Measurements from ENCODE around the gene TBCE.

The TBCE gene

DNA sequence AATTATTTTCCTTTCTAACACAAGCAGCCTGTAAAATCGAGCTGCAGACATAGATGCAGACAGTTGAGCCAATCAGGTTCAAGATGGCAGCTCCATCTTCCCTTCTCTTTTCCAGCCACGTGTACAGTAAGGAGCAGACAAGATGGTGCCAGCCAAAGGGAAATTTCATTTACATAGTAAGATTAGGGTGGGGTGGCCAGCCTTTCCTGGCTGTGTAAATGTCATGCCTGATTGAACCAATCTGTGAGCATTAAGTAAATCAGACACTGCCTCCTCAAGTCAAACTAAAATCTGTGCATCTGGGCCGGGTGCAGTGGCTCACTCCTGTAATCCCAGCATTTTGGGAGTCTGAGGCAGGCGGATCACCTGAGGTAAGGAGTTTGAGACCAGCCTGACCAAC lies 60.2 kb downstream of the TBCE start:
- H3K4me1 ChIP-seq (ENCODE audit: control insufficient read depth, insufficient read depth, low read length, poor library complexity, severe bottlenecking) = peaks cover 4% of the 10 kb centered on the region
- H3K9me3 ChIP-seq (ENCODE audit: control insufficient read depth, low read length) = no peaks in the 10 kb centered on the region
- WGBS, 2 experiments (ENCODE audit: insufficient coverage in 2 of 2) = 83 to 85% methylated on average over 1 to 3 of the region's 4 CpGs
- no peak overlapping the region for H3K27ac ChIP-seq (ENCODE audit: low read depth, low read length, severe bottlenecking)
- H3K4me3 ChIP-seq (ENCODE audit: extremely low read depth, insufficient read depth, low read length, poor library complexity, severe bottlenecking) = no peak overlapping the region
- peaks cover 6% of the 10 kb centered on the region for H3K36me3 ChIP-seq (ENCODE audit: control insufficient read depth, insufficient read depth, low read length)

- Histone ChIP-seq H3K4me3 (ENCODE audit: extremely low read depth, insufficient read depth, low read length, poor library complexity, severe bottlenecking) (no peak overlapping the region), H3K36me3 (ENCODE audit: control insufficient read depth, insufficient read depth, low read length) (peaks cover 17% of the 10 kb centered on the region), H3K4me1 (ENCODE audit: control insufficient read depth, insufficient read depth, low read length, poor library complexity, severe bottlenecking) (peaks cover 4% of the 10 kb centered on the region), H3K27ac (ENCODE audit: low read depth, low read length, severe bottlenecking) (no peak overlapping the region), H3K9me3 (ENCODE audit: control insufficient read depth, low read length) (no peaks in the 10 kb centered on the region)
- WGBS, 2 experiments (ENCODE audit: insufficient coverage in 2 of 2) = 93 to 98% methylated on average over 4 of the region's 5 CpGs
Measured at GRCh38 chr1:235429143-235429542, 61.9 kb downstream of the TBCE start.

DNA sequence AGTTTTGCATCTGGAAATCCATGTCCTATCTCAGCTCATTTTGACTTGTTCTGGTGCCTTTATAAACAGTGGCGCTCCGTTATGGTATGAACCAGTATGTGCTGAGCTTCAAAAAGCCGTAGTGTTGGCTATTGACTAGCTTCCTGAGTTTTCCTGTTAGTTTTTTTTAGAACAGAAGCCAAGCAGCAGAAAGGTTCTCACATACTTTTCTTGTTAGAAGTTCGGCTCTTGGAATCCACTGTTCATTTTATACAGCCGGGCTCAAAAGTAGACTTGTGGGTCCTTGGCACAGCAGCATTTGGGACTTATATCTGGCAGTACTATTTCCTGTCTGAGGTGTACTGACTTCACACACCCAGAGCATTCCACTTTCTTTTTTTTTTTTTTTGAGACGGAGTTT lies 63.8 kb downstream of the TBCE start:
- Histone ChIP-seq H3K9me3 (ENCODE audit: control insufficient read depth, low read length) (no peaks in the 10 kb centered on the region), H3K4me1 (ENCODE audit: control insufficient read depth, insufficient read depth, low read length, poor library complexity, severe bottlenecking) (peaks cover 4% of the 10 kb centered on the region), H3K4me3 (ENCODE audit: extremely low read depth, insufficient read depth, low read length, poor library complexity, severe bottlenecking) (no peak overlapping the region), H3K27ac (ENCODE audit: low read depth, low read length, severe bottlenecking) (no peak overlapping the region), H3K36me3 (ENCODE audit: control insufficient read depth, insufficient read depth, low read length) (peaks cover 27% of the 10 kb centered on the region)
- WGBS, 2 experiments (ENCODE audit: insufficient coverage in 2 of 2) = 94 to 95% methylated on average over 5 of the region's 6 CpGs

DNA sequence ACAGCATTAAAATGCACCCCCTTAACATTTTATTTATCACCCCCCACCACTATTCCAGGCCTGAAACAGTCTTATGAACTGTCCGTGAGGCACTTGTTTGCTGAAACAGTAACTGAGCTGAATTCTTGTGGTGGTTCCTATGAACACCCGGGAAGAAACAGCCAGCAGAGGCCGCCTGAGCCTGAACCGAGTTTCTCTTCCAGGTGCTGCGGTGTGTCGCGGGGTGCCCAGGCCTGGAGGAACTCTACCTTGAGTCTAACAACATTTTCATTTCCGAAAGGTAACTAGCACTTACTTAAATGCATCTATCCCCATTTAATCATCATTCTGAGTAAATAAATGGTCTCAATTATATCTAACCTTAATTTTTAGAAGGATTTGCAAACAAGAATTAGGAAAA lies 66.8 kb downstream of the TBCE start:
- peaks cover 51% of the 10 kb centered on the region for H3K36me3 ChIP-seq (ENCODE audit: control insufficient read depth, insufficient read depth, low read length)
- H3K9me3 ChIP-seq (ENCODE audit: control insufficient read depth, low read length) = no peaks in the 10 kb centered on the region
- H3K27ac ChIP-seq (ENCODE audit: low read depth, low read length, severe bottlenecking) = no peak overlapping the region
- WGBS, 2 experiments (ENCODE audit: insufficient coverage in 2 of 2) = 95 to 98% methylated on average over 7 of the region's 8 CpGs
- H3K4me3 ChIP-seq (ENCODE audit: extremely low read depth, insufficient read depth, low read length, poor library complexity, severe bottlenecking) = no peak overlapping the region
- peaks cover 4% of the 10 kb centered on the region for H3K4me1 ChIP-seq (ENCODE audit: control insufficient read depth, insufficient read depth, low read length, poor library complexity, severe bottlenecking)

DNA sequence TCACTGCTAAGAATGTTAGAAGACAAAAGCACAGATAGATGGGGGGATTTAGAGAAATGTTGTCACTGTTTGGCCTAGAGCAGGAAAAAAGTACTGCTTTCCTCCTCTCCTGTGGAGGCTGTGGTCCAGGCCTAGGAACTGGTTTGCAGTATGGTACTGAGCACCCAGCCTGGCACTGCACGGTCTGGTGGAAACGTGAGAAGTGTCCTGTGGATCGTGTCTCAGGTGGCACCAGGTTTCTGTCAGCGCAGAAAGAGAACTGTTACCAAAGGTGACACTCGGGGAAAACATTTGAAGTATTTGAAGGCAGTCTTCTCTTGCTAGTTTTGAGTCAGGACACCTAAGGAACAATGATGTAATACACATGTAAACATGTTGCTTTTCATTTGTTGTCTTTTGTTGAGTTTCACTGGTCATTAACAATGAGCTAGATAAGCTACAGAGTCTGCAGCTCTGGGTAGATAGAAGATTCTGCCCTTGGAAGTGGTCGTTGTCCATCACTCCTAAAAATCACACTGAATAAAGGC lies 74.0 kb downstream of the TBCE start:
- Histone ChIP-seq H3K36me3 (ENCODE audit: control insufficient read depth, insufficient read depth, low read length) (peaks cover 82% of the 10 kb centered on the region), H3K9me3 (ENCODE audit: control insufficient read depth, low read length) (no peaks in the 10 kb centered on the region), H3K4me1 (ENCODE audit: control insufficient read depth, insufficient read depth, low read length, poor library complexity, severe bottlenecking) (peaks cover 4% of the 10 kb centered on the region), H3K27ac (ENCODE audit: low read depth, low read length, severe bottlenecking) (no peak overlapping the region), H3K4me3 (ENCODE audit: extremely low read depth, insufficient read depth, low read length, poor library complexity, severe bottlenecking) (no peak overlapping the region)
- WGBS, 2 experiments (ENCODE audit: insufficient coverage in 2 of 2) = 96 to 97% methylated on average over 4 to 5 of the region's 6 CpGs

- Histone ChIP-seq H3K27ac (ENCODE audit: low read depth, low read length, severe bottlenecking) (peak overlapping the region; percentile 50), H3K4me3 (ENCODE audit: extremely low read depth, insufficient read depth, low read length, poor library complexity, severe bottlenecking) (no peak overlapping the region), H3K36me3 (ENCODE audit: control insufficient read depth, insufficient read depth, low read length) (peaks cover 82% of the 10 kb centered on the region), H3K9me3 (ENCODE audit: control insufficient read depth, low read length) (no peaks in the 10 kb centered on the region), H3K4me1 (ENCODE audit: control insufficient read depth, insufficient read depth, low read length, poor library complexity, severe bottlenecking) (peaks cover 4% of the 10 kb centered on the region)
- WGBS, 2 experiments (ENCODE audit: insufficient coverage in 2 of 2) = 82 to 95% methylated on average over 4 to 7 of the region's 9 CpGs
Measured at GRCh38 chr1:235442788-235443429, 75.7 kb downstream of the TBCE start.

DNA sequence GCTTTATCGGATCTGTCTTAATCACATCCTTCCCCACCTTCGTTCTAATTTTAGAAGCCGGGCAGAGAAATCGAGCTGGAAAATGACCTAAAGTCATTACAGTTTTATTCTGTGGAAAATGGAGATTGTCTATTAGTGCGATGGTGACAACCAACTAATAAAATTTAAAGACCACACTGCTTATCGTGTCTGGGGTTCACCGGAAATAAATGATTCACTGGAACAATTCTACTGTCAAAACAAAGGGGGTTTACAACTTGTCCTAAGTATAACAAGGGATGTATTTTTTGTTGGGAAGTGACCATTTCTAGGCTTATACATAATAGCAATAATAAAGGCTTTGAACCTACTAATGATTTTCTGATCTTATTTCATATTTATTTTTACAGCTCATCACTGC lies 81.4 kb downstream of the TBCE start:
- H3K36me3 ChIP-seq (ENCODE audit: control insufficient read depth, insufficient read depth, low read length) = peaks cover 94% of the 10 kb centered on the region
- H3K4me1 ChIP-seq (ENCODE audit: control insufficient read depth, insufficient read depth, low read length, poor library complexity, severe bottlenecking) = no peaks in the 10 kb centered on the region
- WGBS, 2 experiments (ENCODE audit: insufficient coverage in 2 of 2) = no CpG with 5 or more reads among the region's 7 CpGs
- H3K27ac ChIP-seq (ENCODE audit: low read depth, low read length, severe bottlenecking) = no peak overlapping the region
- H3K9me3 ChIP-seq (ENCODE audit: control insufficient read depth, low read length) = no peaks in the 10 kb centered on the region
- no peak overlapping the region for H3K4me3 ChIP-seq (ENCODE audit: extremely low read depth, insufficient read depth, low read length, poor library complexity, severe bottlenecking)

DNA sequence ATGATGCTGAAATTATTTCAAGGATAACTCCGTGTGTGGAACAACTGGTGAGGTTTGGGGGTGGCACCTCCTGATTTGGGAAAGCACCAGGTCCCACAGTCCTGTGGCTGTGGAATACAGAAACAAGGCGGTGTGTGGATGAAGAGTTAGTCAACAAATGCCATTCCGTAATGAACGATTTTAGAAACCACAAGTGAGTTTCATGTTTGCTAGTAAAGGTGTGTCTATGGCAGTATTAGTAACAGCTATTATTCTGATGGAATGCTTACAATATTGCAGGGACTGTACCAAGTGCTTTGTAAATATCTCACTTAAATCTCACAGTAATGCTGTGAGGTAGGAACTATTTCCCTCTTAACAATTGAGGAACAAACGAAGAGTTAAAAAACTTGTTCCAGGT lies 83.2 kb downstream of the TBCE start:
- Histone ChIP-seq H3K4me3 (ENCODE audit: extremely low read depth, insufficient read depth, low read length, poor library complexity, severe bottlenecking) (no peak overlapping the region), H3K36me3 (ENCODE audit: control insufficient read depth, insufficient read depth, low read length) (peaks cover 97% of the 10 kb centered on the region), H3K4me1 (ENCODE audit: control insufficient read depth, insufficient read depth, low read length, poor library complexity, severe bottlenecking) (no peaks in the 10 kb centered on the region), H3K9me3 (ENCODE audit: control insufficient read depth, low read length) (no peaks in the 10 kb centered on the region), H3K27ac (ENCODE audit: low read depth, low read length, severe bottlenecking) (no peak overlapping the region)
- 91 to 95% methylated on average over 4 of the region's 5 CpGs for WGBS, 2 experiments (ENCODE audit: insufficient coverage in 2 of 2)

GRCh38 chr1:235450886-235451483 lies 83.8 kb downstream of the TBCE start:
- Histone ChIP-seq H3K9me3 (ENCODE audit: control insufficient read depth, low read length) (no peaks in the 10 kb centered on the region), H3K27ac (ENCODE audit: low read depth, low read length, severe bottlenecking) (peak overlapping the region; percentile 24), H3K4me3 (ENCODE audit: extremely low read depth, insufficient read depth, low read length, poor library complexity, severe bottlenecking) (no peak overlapping the region), H3K4me1 (ENCODE audit: control insufficient read depth, insufficient read depth, low read length, poor library complexity, severe bottlenecking) (no peaks in the 10 kb centered on the region), H3K36me3 (ENCODE audit: control insufficient read depth, insufficient read depth, low read length) (peaks cover 91% of the 10 kb centered on the region)
- WGBS, 2 experiments (ENCODE audit: insufficient coverage in 2 of 2) = 100% methylated on average over 1 to 2 of the region's 2 CpGs

GRCh38 chr1:235454021-235454420 lies 86.8 kb downstream of the TBCE start:
- Histone ChIP-seq H3K9me3 (ENCODE audit: control insufficient read depth, low read length) (no peaks in the 10 kb centered on the region), H3K36me3 (ENCODE audit: control insufficient read depth, insufficient read depth, low read length) (peaks cover 72% of the 10 kb centered on the region), H3K4me1 (ENCODE audit: control insufficient read depth, insufficient read depth, low read length, poor library complexity, severe bottlenecking) (no peaks in the 10 kb centered on the region), H3K27ac (ENCODE audit: low read depth, low read length, severe bottlenecking) (no peak overlapping the region), H3K4me3 (ENCODE audit: extremely low read depth, insufficient read depth, low read length, poor library complexity, severe bottlenecking) (no peak overlapping the region)
- 100% methylated on average over 1 to 4 of the region's 8 CpGs for WGBS, 2 experiments (ENCODE audit: insufficient coverage in 2 of 2)

- WGBS, 2 experiments (ENCODE audit: insufficient coverage in 2 of 2) = 80 to 100% methylated on average over 1 of the region's 2 CpGs
- no peaks in the 10 kb centered on the region for H3K9me3 ChIP-seq (ENCODE audit: control insufficient read depth, low read length)
- H3K4me3 ChIP-seq (ENCODE audit: extremely low read depth, insufficient read depth, low read length, poor library complexity, severe bottlenecking) = no peak overlapping the region
- peaks cover 61% of the 10 kb centered on the region for H3K36me3 ChIP-seq (ENCODE audit: control insufficient read depth, insufficient read depth, low read length)
- no peak overlapping the region for H3K27ac ChIP-seq (ENCODE audit: low read depth, low read length, severe bottlenecking)
- H3K4me1 ChIP-seq (ENCODE audit: control insufficient read depth, insufficient read depth, low read length, poor library complexity, severe bottlenecking) = no peaks in the 10 kb centered on the region
Measured at GRCh38 chr1:235455097-235455496, 87.9 kb downstream of the TBCE start.

All from mesodermal cell (in vitro differentiated cells).